GM04503 (cell line): ENCODE measurements around the gene PRDM1.
A peak's percentile ranks its signal among the peaks of the same experiment; 100 is the strongest.
"Not testable (repeated sequence)": the region's sequence is repeated elsewhere in the genome, so short reads cannot be mapped to it uniquely, and the experiment has no call there.

ENCODE experiments used
- DNase-seq: peaks from one replicate; pipeline ENCODE4 v3.0.0-alpha.2; 2012; ENCODE audit warnings: low read depth

Gene PRDM1

GRCh38 chr6:106136845-106137244 is 50.7 kb downstream of the PRDM1 start:
- no peak for DNase-seq

DNA sequence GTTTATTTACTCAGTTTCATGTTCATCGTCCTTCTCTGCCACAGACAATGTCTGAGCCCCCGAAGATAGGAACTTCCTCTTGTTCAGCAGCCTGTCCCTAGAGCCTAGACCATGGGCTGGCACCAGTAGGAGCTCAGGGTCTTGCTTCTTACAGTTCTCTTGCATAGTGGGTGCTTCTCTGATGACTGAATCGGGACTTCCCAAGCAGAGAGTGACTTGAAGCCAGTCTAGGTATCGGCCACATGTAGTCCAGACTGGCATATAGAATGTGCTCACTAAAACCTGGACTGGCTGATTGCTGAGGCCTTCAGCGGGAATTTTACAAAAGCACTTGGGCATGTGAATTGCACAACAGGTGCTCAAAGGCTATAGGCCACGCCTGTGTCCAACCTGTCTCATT is 52.0 kb downstream of the PRDM1 start:
- DNase-seq = no peak

DNA sequence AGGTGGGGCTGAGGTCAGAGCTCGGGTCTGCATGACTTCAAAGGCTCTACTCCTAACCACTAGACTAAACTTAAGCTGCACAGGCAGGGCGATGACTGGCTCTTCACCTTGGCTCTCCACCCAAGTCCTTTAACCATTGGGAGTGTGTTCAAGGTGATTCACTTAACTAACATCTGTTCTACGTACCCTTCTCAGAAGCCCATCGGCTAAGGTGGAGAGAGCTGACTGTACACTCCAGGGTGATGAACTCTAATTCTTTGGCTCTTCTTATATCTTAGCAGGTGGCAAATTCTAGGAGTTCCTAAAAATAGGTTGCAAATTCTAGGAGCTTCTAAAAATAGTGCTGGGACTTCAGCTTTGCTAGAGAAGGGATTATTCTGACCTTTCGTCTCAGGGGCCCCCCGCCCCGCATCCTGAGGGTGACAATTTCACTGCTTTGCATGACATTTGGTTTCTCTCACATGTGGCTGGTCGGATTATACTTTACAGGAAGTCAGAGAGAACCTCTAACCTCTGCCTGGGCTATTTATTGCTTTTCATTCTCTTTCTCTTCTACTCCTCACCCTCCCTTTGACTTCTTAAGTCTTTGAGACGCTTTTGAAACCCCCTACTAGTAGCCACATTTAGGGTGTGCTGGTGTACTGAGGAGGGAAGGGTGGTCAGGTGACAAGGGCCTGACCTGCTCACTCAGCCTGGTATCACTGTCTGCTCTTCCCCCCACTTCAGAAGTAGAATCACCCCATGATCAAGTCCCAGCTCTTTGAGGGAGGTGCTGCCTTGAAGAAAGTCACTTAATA is 55.5 kb downstream of the PRDM1 start:
- DNase-seq = no peak

DNA sequence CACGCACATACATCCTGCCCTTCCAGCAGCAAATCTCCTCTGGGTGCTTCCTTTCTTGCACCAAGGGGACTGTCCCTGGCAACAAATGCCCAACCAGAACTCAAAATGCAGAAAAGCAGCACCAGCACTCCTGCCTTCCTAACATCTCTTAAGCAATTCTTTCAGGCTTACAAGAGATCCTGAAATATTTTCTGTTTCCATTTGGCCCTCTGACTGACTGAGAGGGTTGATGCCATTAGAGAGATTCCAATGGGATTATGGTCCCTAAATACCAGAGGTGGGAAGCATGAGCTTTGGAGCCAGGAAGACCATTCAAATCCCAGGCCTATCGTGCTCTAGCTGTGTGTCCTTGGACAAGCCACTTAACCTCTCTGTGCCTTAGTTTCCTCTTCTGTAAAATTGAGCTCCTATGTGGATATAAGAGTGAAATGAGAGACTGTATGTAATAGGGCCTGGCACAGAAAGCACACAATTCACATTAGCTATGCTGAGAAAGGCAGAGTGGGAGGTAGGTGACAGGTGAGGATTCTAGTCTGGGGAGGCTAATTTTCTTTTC is 56.8 kb downstream of the PRDM1 start:
- no peak for DNase-seq

GRCh38 chr6:106143665-106144064 is 57.5 kb downstream of the PRDM1 start:
- no peak for DNase-seq

- DNase-seq = no peak
Observed at GRCh38 chr6:106145144-106145543, 59.0 kb downstream of the PRDM1 start.

GRCh38 chr6:106145741-106146227 is 59.6 kb downstream of the PRDM1 start:
- DNase-seq = no peak

- no peak for DNase-seq
Observed at GRCh38 chr6:106146852-106147351, 60.8 kb downstream of the PRDM1 start.

DNA sequence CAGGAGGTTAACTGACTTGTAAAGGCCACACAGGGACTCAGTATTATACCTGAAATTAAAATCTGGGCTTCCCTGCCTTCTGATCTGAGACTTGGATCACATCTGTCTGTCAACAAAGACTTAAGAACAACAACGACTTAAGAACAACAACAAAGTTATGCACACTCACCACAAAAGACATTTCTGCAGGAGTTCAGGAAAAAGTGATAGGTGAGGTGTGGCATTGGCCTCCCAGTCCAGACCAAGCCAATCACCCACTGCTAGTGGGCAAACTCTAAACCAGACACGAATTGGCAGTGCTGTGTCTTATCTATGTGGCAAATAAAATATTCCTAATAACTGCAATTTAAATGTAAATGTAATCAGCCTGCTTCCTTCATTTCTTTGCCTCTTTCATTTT is 61.3 kb downstream of the PRDM1 start:
- no peak for DNase-seq

GRCh38 chr6:106149472-106150069 is 63.4 kb downstream of the PRDM1 start:
- DNase-seq = no peak

DNA sequence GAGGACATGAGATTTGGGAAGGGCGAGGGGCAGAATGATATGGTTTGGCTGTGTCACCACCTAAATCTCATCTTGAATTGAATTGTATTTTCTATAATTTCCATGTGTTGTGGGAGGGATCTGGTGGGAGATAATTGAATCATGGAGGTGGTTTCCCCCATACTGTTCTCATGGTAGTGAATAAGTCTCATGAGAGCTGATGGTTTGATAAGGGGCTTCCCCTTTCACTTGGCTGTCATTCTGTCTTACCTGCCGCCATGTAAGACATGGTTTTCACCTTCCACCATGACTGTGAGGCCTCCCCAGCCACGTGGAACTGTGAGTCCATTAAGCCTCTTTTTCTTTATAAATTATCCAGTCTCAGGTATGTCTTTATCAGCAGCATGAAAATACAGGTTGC is 66.3 kb downstream of the PRDM1 start:
- not testable (repeated sequence) for DNase-seq

DNA sequence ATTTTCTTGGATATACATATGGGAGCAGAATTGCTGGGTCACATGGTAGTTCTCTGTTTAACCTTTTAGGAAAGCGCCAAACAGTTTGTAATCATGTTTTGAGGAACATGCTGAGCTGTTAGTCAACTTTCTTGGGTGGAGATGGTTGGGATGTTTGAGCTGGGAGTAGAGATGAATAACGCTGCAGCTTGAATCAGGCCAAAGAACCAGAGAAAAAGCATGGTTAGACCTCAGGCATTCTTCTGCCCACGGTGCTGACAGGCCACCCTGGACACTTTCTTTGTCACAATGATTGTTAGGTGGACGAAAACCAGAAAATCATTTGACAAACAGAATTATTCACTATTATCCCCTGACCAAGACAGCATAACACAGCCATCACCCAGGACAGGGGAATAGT is 66.8 kb downstream of the PRDM1 start:
- DNase-seq = no peak

DNA sequence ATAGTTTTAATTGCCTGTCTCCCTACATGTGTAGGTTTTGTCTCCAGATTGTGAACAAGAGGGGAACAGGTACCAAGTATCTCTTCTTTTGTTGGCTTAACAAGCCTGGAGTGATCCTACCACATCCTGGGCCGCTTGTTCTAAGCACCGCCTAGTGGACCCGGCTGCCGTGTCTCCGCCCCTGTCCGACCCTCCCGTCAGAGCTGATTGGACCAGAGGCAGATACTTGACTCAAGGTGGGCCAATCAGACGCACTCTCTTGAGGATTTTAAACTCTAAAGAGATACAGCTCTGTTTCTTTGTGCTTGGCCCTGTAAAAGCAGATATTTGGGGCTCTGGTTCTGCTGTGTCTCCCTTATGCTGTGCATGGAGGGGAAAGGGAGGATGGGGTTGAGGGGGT is 68.2 kb downstream of the PRDM1 start:
- DNase-seq = no peak

DNA sequence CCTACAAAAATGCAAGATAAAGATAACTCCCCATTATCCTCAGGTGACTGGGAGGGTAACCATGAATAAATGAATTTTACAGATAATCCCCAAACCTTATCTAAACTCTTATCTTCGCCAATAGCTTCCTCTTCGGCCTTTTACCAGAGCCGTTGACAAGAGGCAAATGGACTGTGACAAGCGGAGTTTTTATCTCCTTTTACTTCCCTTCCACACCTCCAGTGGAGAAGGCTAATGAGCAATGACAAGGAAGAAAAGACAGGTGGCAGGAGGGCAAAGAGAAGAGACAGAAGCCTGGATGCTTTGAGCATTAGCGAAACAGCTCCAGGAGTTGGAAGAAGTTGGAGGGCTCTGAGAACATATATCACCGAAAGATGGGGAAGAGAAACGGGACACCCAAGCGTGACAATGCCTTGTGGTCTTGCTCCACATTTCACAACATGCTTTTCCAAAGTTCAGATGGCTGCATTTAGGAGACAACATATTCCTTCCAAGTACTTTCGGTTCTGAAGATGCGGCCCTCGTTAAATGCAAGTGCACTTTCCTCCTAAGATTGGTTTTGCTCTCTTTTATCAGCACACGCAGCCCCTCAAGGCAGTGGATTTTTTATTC is 69.2 kb downstream of the PRDM1 start:
- peak; percentile 64 for DNase-seq

GRCh38 chr6:106156413-106156812 is 70.3 kb downstream of the PRDM1 start:
- DNase-seq = no peak

DNA sequence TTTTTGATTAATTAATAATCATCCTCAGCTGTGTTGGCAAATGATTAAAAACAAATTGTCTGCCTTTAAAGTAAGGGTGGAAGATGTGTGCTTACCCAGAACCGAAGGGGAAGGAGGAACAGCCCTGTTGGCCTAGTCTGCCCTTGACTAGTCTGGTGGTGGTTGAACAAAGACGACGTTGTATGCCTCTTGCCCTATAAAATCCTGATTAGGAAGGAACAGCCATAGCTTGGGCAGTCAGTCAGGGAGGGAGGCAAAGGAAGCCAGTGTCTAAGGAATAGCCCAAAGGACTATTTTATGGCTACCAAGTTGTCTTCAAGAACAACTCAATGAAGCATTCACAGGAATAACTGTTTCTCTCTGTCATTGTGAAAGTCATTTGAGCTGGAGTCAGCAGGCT is 70.7 kb downstream of the PRDM1 start:
- no peak for DNase-seq

DNA sequence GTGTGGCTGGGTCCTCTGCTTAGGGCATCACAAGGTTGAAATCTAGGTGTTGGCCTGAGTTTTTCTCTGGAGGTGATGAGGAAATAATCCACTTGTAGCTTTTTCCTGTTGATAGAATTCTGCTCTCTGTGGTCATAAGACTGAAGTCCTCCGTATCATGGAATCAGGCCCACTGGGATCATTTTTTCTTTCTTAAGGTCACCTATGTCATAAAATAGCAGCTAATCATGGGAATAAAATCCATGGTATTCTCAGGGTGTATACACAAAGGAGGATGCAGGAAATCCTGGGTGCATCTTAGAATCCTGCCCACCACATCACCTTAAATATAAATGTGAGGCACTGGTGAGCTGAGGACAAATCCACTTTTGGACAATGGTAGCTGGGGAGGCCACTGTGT is 72.7 kb downstream of the PRDM1 start:
- DNase-seq = no peak
